Stomach (tissue), 4 donors: ENCODE data around the gene HBQ1.

Source experiments
- EP300 ChIP-seq: sonication (generic); formaldehyde crosslinking; IDR thresholded peaks from one replicate; pipeline ENCODE4 v1.6.1; 2017; ENCODE audit warnings: antibody characterized with exemption
- POLR2AphosphoS5 ChIP-seq, 3 donors: sonication (generic); formaldehyde crosslinking; IDR thresholded peaks; one replicate each; pipeline ENCODE4 v1.6.1; 2016; ENCODE audit warnings: antibody characterized with exemption in 3 of 3
- TF ChIP-seq, protein P1 (sequence below), 7 experiments: fragments of 450-650 bp in 4 of 7; fragments of 200-600 bp in 3 of 7; sonication (generic) in 3 of 7; IDR thresholded peaks; one replicate each; pipeline ENCODE4 v1.5.1; 2016 to 2019; ENCODE audit warnings: antibody characterized with exemption in 7 of 7, control low read depth in 2 of 7, mild to moderate bottlenecking in 1 of 7

DNA sequence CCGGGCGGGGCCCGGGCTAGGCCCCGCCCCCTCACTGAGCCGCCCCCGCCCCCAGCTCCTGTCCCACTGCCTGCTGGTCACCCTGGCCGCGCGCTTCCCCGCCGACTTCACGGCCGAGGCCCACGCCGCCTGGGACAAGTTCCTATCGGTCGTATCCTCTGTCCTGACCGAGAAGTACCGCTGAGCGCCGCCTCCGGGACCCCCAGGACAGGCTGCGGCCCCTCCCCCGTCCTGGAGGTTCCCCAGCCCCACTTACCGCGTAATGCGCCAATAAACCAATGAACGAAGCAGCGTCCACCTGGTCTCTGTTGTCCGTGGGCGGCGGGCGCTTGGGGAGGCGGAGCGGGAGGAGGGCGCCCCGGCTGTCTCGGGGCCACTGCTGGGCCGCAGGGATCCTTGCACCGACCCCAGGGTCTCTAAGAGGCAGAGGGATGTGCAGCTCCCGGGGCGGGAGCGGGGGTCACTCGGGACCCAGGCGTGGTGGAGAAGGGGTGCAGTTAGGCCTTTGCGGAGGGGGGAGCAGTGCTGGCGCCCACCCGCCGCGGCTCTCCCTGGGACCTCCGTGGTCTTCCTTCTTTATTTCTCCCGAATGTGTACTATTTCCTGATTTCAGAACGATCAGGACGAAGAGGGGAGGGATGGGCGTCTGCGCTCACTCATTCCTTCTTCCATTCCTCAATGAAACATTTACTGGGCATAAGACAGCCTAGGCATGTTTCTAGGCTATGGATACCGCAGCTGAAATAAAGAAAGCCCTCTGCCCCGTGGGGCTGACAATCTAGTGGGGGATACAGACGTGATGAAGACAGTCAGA, 25.8 kb upstream of the HBQ1 start:
- TF ChIP-seq, protein P1, sequence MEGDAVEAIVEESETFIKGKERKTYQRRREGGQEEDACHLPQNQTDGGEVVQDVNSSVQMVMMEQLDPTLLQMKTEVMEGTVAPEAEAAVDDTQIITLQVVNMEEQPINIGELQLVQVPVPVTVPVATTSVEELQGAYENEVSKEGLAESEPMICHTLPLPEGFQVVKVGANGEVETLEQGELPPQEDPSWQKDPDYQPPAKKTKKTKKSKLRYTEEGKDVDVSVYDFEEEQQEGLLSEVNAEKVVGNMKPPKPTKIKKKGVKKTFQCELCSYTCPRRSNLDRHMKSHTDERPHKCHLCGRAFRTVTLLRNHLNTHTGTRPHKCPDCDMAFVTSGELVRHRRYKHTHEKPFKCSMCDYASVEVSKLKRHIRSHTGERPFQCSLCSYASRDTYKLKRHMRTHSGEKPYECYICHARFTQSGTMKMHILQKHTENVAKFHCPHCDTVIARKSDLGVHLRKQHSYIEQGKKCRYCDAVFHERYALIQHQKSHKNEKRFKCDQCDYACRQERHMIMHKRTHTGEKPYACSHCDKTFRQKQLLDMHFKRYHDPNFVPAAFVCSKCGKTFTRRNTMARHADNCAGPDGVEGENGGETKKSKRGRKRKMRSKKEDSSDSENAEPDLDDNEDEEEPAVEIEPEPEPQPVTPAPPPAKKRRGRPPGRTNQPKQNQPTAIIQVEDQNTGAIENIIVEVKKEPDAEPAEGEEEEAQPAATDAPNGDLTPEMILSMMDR (IDR thresholded peaks at IDR 0.05), result no peak
- TF ChIP-seq POLR2AphosphoS5 (IDR thresholded peaks at IDR 0.05), result no peak
- no peak for TF ChIP-seq EP300
